Neural progenitor cell (in vitro differentiated cells): Measurements from ENCODE around the gene TFCP2. TPM values are rescaled to one million over a fixed set of nuclear protein-coding genes. Genes with fewer than 3 reads are reported as not detected.

Experiments
- DNase-seq: peaks from one replicate; pipeline ENCODE4 v3.0.0-alpha.2; 2016; ENCODE audit warnings: low spot score
- H2AFZ ChIP-seq: fragments of 200-600 bp; sonication (generic); replicated peaks from 2 replicates; pipeline ENCODE4 v1.6.1; 2016; ENCODE audit warnings: antibody characterized with exemption
- H3F3A ChIP-seq: fragments of 200-600 bp; sonication (generic); 2 replicates; pipeline ENCODE4 v1.6.1; 2016; ENCODE audit warnings: antibody characterized with exemption, low read depth
- H3K27ac ChIP-seq: fragments of 200-600 bp; sonication (generic); 2 replicates; pipeline ENCODE4 v1.5.1; 2016; ENCODE audit warnings: mild to moderate bottlenecking
- H3K27me3 ChIP-seq: fragments of 200-600 bp; sonication (generic); 2 replicates; pipeline ENCODE4 v1.6.1; 2016; ENCODE audit warnings: mild to moderate bottlenecking, moderate library complexity
- H3K36me3 ChIP-seq: fragments of 200-600 bp; sonication (generic); 2 replicates; pipeline ENCODE4 v1.5.1; 2016
- H3K4me1 ChIP-seq: fragments of 200-600 bp; sonication (generic); 2 replicates; pipeline ENCODE4 v1.6.1; 2016; ENCODE audit warnings: mixed run types
- H3K4me2 ChIP-seq: fragments of 200-600 bp; sonication (generic); 2 replicates; pipeline ENCODE4 v1.6.1; 2016
- H3K4me3 ChIP-seq: fragments of 200-600 bp; sonication (generic); 2 replicates; pipeline ENCODE4 v1.5.1; 2016
- H3K79me2 ChIP-seq: fragments of 200-600 bp; sonication (generic); 2 replicates; pipeline ENCODE4 v1.6.1; 2016; ENCODE audit warnings: low read depth
- H3K9ac ChIP-seq: fragments of 200-600 bp; sonication (generic); 2 replicates; pipeline ENCODE4 v1.6.1; 2016
- H3K9me3 ChIP-seq: fragments of 200-600 bp; sonication (generic); 2 replicates; pipeline ENCODE4 v1.5.1; 2016; ENCODE audit warnings: low read depth
- H4K20me1 ChIP-seq: fragments of 200-600 bp; sonication (generic); 2 replicates; pipeline ENCODE4 v1.6.1; 2016; ENCODE audit warnings: low read depth
- H3K27ac Mint-ChIP-seq: 3 replicates; pipeline ENCODE4 v1.8.0; 2021; ENCODE audit warnings: mixed read lengths
- H3K27me3 Mint-ChIP-seq: 2 replicates; pipeline ENCODE4 v1.8.0; 2022; ENCODE audit warnings: low read depth, mild to moderate bottlenecking, inconsistent platforms, moderate library complexity, mixed read lengths; ENCODE audit not compliant: insufficient read depth
- H3K36me3 Mint-ChIP-seq: 3 replicates; pipeline ENCODE4 v1.8.0; 2021; ENCODE audit warnings: mixed read lengths
- H3K4me1 Mint-ChIP-seq: 3 replicates; pipeline ENCODE4 v1.8.0; 2021; ENCODE audit warnings: mixed read lengths
- H3K4me3 Mint-ChIP-seq: 3 replicates; pipeline ENCODE4 v1.8.0; 2021; ENCODE audit warnings: mild to moderate bottlenecking, moderate library complexity, mixed read lengths
- H3K9me3 Mint-ChIP-seq: 3 replicates; pipeline ENCODE4 v1.8.0; 2020; ENCODE audit warnings: mixed read lengths
- EZH2 ChIP-seq: fragments of 200-600 bp; sonication (generic); IDR thresholded peaks from 2 replicates; pipeline ENCODE4 v1.6.1; 2017; ENCODE audit warnings: antibody characterized with exemption, mild to moderate bottlenecking, moderate library complexity
- EZH2phosphoT487 ChIP-seq: fragments of 200-600 bp; sonication (generic); IDR thresholded peaks from 2 replicates; pipeline ENCODE4 v1.6.1; 2017; ENCODE audit warnings: antibody characterized with exemption
- total RNA-seq: library from RNA; depleted of rRNA; stranded (reverse); fragments of >200 nt; gene quantifications from 2 replicates; pipeline ENCODE4 v1.2.3, GENCODE V29; 2015; ENCODE audit warnings: low replicate concordance
- TF ChIP-seq, protein P1 (sequence below): fragments of 200-600 bp; sonication (generic); IDR thresholded peaks from 2 replicates; pipeline ENCODE4 v1.5.1; 2017; ENCODE audit warnings: antibody characterized with exemption, mild to moderate bottlenecking

Gene TFCP2
- total RNA-seq, 1 donor from 2014 or later, result 28.8 TPM

DNA sequence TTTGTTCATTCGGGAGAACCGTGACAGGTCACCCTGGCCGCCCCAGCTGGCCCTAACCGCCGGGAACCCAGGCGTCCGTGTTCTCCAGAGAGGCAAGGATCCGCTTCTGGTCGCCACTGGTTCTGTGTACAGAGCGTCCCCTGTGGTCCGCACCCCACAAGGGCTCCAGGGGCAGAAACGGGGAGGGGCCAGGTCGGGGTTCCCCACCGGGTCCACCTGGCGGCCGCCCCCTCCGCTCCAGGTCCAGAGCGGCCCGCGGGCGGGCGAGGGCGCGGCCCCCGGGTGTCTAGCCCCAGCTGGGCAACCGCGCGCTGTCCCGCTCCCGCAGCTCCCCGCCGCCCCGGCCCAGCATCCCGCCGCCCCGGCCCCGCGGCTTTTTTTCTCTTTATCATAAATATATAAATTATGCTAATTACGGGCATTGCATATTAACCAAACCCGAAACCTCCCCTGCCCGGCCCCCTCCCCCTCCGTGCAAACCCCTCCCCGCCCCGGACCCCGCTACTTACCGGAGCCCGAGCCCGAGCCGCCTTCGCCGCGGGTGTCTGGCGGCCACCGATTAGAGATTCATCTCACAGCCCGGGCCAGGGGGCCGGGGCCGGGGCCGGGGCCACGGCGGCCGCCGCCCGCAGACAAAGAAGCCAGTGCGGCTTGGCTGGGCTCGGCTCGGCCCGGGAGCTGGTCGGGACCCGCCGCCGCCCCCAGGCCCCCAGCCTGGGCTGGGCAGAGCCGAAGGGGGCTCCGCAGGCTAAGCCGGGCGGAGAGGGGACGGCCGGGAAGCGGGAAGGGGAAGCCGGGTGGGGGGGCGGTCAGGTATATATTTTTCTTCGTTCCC lies 44.4 kb upstream of the TFCP2 start:
- H3K9me3 Mint-ChIP-seq, result no peaks in the 10 kb centered on the region
- peak; percentile 69 for DNase-seq
- H3K27ac Mint-ChIP-seq, result no peak overlapping the region
- Histone ChIP-seq H3K36me3 (no peaks in the 10 kb centered on the region), H3K79me2 (no peaks in the 10 kb centered on the region), H4K20me1 (no peaks in the 10 kb centered on the region), H3K4me3 (peak overlapping the region; percentile 84), H3K27me3 (peaks cover 12% of the 10 kb centered on the region), H3K27ac (no peak overlapping the region), H3F3A (peaks cover 37% of the 10 kb centered on the region), H3K4me1 (peaks cover 16% of the 10 kb centered on the region), H2AFZ (peak overlapping the region; percentile 92), H3K9me3 (no peaks in the 10 kb centered on the region), H3K9ac (peak overlapping the region; percentile 38), H3K4me2 (peak overlapping the region; percentile 80)
- H3K4me1 Mint-ChIP-seq, result peaks cover 14% of the 10 kb centered on the region
- H3K27me3 Mint-ChIP-seq, result peaks cover 4% of the 10 kb centered on the region
- no peaks in the 10 kb centered on the region for H3K36me3 Mint-ChIP-seq
- TF ChIP-seq, protein P1, sequence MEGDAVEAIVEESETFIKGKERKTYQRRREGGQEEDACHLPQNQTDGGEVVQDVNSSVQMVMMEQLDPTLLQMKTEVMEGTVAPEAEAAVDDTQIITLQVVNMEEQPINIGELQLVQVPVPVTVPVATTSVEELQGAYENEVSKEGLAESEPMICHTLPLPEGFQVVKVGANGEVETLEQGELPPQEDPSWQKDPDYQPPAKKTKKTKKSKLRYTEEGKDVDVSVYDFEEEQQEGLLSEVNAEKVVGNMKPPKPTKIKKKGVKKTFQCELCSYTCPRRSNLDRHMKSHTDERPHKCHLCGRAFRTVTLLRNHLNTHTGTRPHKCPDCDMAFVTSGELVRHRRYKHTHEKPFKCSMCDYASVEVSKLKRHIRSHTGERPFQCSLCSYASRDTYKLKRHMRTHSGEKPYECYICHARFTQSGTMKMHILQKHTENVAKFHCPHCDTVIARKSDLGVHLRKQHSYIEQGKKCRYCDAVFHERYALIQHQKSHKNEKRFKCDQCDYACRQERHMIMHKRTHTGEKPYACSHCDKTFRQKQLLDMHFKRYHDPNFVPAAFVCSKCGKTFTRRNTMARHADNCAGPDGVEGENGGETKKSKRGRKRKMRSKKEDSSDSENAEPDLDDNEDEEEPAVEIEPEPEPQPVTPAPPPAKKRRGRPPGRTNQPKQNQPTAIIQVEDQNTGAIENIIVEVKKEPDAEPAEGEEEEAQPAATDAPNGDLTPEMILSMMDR, result peak; percentile 30
- no peak for TF ChIP-seq EZH2
- H3K4me3 Mint-ChIP-seq, result peak overlapping the region; percentile 88

DNA sequence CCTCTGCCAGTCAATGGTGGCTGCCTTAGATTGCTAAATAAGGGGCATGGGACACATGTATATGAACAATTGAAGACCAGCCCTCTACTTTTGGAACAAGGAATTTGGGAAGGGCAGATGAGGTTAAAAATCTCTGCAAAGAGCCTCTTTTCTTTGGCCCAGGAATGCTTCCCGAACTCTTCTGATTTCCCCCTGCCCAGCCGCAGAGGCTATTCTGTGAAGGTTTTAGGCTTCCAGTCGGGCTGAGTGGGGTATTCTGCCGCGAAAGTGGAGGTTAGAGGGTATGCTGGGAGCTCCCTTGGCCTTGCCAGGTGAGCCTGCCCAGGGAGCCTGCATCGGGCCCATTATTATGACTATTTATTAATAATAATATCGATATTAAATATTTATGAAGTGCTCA lies 43.7 kb upstream of the TFCP2 start:
- H3K4me1 Mint-ChIP-seq, result peaks cover 14% of the 10 kb centered on the region
- DNase-seq, result peak; percentile 31
- H3F3A ChIP-seq, result peaks cover 37% of the 10 kb centered on the region
- no peaks in the 10 kb centered on the region for H3K36me3 ChIP-seq
- no peaks in the 10 kb centered on the region for H3K36me3 Mint-ChIP-seq
- H3K9me3 ChIP-seq, result no peaks in the 10 kb centered on the region
- no peak overlapping the region for H3K9ac ChIP-seq
- H2AFZ ChIP-seq, result peak overlapping the region; percentile 92
- H3K27me3 Mint-ChIP-seq, result peaks cover 4% of the 10 kb centered on the region
- H3K27ac ChIP-seq, result no peak overlapping the region
- H3K4me2 ChIP-seq, result peak overlapping the region; percentile 80
- H3K4me1 ChIP-seq, result peaks cover 16% of the 10 kb centered on the region
- H3K27me3 ChIP-seq, result peaks cover 12% of the 10 kb centered on the region
- peak overlapping the region; percentile 83 for H3K4me3 Mint-ChIP-seq
- H3K27ac Mint-ChIP-seq, result peak overlapping the region; percentile 33
- H3K4me3 ChIP-seq, result peak overlapping the region; percentile 84
- TF ChIP-seq, protein P1, result no peak
- no peak for TF ChIP-seq EZH2
- no peak for TF ChIP-seq EZH2phosphoT487
- H3K9me3 Mint-ChIP-seq, result no peaks in the 10 kb centered on the region
- H3K79me2 ChIP-seq, result no peaks in the 10 kb centered on the region
- H4K20me1 ChIP-seq, result no peaks in the 10 kb centered on the region

DNA sequence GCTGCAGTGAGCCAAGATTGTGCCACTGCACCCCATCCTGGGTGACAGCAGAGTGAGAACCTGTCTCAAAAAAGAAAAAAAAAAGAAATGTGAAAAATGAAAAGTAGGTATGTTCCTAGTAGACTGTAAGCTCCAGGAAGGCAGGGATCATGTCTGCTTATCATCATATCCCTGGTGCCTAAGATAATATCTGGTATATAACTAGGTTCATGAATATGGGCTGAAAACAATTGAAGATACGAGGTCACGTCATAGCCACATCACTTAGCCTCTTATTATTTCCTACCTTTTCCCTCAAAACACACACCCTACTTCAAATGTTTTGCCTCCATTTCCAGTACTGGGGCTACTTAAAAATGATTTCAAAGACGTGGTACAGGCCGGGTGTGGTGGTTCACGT lies 42.0 kb upstream of the TFCP2 start:
- Mint-ChIP-seq H3K27me3 (peaks cover 4% of the 10 kb centered on the region), H3K9me3 (no peaks in the 10 kb centered on the region), H3K4me1 (peaks cover 14% of the 10 kb centered on the region), H3K36me3 (no peaks in the 10 kb centered on the region), H3K4me3 (no peak overlapping the region), H3K27ac (no peak overlapping the region)
- Histone ChIP-seq H3K9me3 (no peaks in the 10 kb centered on the region), H2AFZ (no peak overlapping the region), H3K4me3 (no peak overlapping the region), H3K4me1 (peaks cover 16% of the 10 kb centered on the region), H3K9ac (no peak overlapping the region), H3K4me2 (no peak overlapping the region), H3K79me2 (no peaks in the 10 kb centered on the region), H3K27me3 (peaks cover 12% of the 10 kb centered on the region), H3F3A (peaks cover 34% of the 10 kb centered on the region), H3K36me3 (no peaks in the 10 kb centered on the region), H3K27ac (no peak overlapping the region), H4K20me1 (no peaks in the 10 kb centered on the region)
- no peak for DNase-seq
- no peak for TF ChIP-seq EZH2
- no peak for TF ChIP-seq EZH2phosphoT487
- TF ChIP-seq, protein P1, result no peak
